NCI-H524 treated with DMSO at 0.1 percent for 48 hours (cell line): ENCODE measurements around the gene CAB39.
"Not testable (repeated sequence)": the region's sequence is repeated elsewhere in the genome, so short reads cannot be mapped to it uniquely, and the experiment has no call there.

ENCODE experiments used
- DNase-seq: peaks from one replicate; lab custom pipeline; 2025; lab: John Stamatoyannopoulos, UW

The CAB39 gene

GRCh38 chr2:230684270-230685168 lies 28.1 kb upstream of the CAB39 start:
- DNase-seq, result no peak

GRCh38 chr2:230685178-230685577 lies 27.5 kb upstream of the CAB39 start:
- DNase-seq, result peak; percentile 57

GRCh38 chr2:230687498-230687897 lies 25.1 kb upstream of the CAB39 start:
- no peak for DNase-seq

GRCh38 chr2:230688490-230688889 lies 24.2 kb upstream of the CAB39 start:
- DNase-seq, result no peak

GRCh38 chr2:230690439-230690838 lies 22.2 kb upstream of the CAB39 start:
- DNase-seq, result no peak

GRCh38 chr2:230691005-230691647 lies 21.5 kb upstream of the CAB39 start:
- no peak for DNase-seq

- DNase-seq, result no peak
Observed at GRCh38 chr2:230692760-230693159, 19.9 kb upstream of the CAB39 start.

- no peak for DNase-seq
Observed at GRCh38 chr2:230693411-230693810, 19.2 kb upstream of the CAB39 start.

GRCh38 chr2:230694241-230694640 lies 18.4 kb upstream of the CAB39 start:
- no peak for DNase-seq

GRCh38 chr2:230695551-230695950 lies 17.1 kb upstream of the CAB39 start:
- DNase-seq, result no peak

GRCh38 chr2:230696670-230697069 lies 16.0 kb upstream of the CAB39 start:
- DNase-seq, result no peak

GRCh38 chr2:230697676-230698075 lies 15.0 kb upstream of the CAB39 start:
- DNase-seq, result no peak

GRCh38 chr2:230698753-230699152 lies 13.9 kb upstream of the CAB39 start:
- DNase-seq, result not testable (repeated sequence)

- DNase-seq, result no peak
Observed at GRCh38 chr2:230700447-230700846, 12.2 kb upstream of the CAB39 start.

- DNase-seq, result no peak
Observed at GRCh38 chr2:230701308-230701707, 11.3 kb upstream of the CAB39 start.

GRCh38 chr2:230702457-230702856 lies 10.2 kb upstream of the CAB39 start:
- not testable (repeated sequence) for DNase-seq

GRCh38 chr2:230703514-230703913 lies 9.1 kb upstream of the CAB39 start:
- no peak for DNase-seq

- DNase-seq, result no peak
Observed at GRCh38 chr2:230706053-230706521, 6.6 kb upstream of the CAB39 start.

- DNase-seq, result no peak
Observed at GRCh38 chr2:230706966-230707365, 5.7 kb upstream of the CAB39 start.

- DNase-seq, result no peak
Observed at GRCh38 chr2:230708204-230708603, 4.4 kb upstream of the CAB39 start.

GRCh38 chr2:230711224-230711623 lies 1.4 kb upstream of the CAB39 start:
- no peak for DNase-seq

- no peak for DNase-seq
Observed at GRCh38 chr2:230713331-230714135, 891 bp downstream of the CAB39 start.

GRCh38 chr2:230714136-230714480 lies 1.5 kb downstream of the CAB39 start:
- no peak for DNase-seq
